HG03060 (cell line): ENCODE measurements around the gene MKRN1.
"Not testable (repeated sequence)": the region's sequence is repeated elsewhere in the genome, so short reads cannot be mapped to it uniquely, and the experiment has no call there.

Source experiments
- ATAC-seq: cut with Tn5 transposase; IDR thresholded peaks from one replicate; pipeline ENCODE4 v1.9.1; 2021; ENCODE audit warnings: low read depth, moderate number of reproducible peaks; ENCODE audit not compliant: unreplicated experiment

The MKRN1 gene, protein sequence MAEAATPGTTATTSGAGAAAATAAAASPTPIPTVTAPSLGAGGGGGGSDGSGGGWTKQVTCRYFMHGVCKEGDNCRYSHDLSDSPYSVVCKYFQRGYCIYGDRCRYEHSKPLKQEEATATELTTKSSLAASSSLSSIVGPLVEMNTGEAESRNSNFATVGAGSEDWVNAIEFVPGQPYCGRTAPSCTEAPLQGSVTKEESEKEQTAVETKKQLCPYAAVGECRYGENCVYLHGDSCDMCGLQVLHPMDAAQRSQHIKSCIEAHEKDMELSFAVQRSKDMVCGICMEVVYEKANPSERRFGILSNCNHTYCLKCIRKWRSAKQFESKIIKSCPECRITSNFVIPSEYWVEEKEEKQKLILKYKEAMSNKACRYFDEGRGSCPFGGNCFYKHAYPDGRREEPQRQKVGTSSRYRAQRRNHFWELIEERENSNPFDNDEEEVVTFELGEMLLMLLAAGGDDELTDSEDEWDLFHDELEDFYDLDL

DNA sequence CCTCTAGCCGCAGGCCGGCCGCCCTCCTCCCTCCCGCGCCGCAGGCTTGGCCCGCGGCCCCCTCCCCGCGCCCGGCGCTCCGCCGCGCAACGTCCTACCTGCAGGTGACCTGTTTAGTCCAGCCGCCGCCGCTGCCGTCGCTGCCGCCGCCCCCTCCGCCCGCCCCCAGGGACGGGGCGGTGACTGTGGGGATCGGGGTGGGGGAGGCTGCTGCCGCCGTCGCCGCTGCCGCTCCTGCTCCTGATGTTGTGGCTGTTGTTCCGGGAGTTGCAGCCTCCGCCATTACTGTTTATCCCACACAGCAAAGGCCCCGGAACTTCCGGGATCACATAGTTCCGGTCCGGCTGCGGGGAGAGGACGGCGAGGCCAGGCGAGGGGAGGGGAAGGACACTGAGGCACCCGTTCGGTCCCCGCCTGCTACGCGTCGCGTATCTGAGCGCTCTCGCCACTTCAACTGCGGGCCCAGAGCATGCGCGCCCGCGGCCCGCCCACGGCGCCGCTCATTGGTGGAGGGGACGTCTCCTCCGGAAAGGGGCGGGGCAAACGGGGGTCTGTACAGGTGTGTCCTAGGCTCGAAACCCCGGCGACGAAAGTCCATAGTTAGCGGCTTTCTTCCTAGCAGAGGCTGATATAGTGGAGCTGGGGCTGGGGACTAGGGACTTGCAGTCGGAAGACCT, at the start of gene MKRN1:
MKRN1 (minus strand) TSS at position 444 of the 677 bp plus-strand sequence; CDS start at position 283, 161 bp downstream.
- peak; percentile 79 for ATAC-seq

DNA sequence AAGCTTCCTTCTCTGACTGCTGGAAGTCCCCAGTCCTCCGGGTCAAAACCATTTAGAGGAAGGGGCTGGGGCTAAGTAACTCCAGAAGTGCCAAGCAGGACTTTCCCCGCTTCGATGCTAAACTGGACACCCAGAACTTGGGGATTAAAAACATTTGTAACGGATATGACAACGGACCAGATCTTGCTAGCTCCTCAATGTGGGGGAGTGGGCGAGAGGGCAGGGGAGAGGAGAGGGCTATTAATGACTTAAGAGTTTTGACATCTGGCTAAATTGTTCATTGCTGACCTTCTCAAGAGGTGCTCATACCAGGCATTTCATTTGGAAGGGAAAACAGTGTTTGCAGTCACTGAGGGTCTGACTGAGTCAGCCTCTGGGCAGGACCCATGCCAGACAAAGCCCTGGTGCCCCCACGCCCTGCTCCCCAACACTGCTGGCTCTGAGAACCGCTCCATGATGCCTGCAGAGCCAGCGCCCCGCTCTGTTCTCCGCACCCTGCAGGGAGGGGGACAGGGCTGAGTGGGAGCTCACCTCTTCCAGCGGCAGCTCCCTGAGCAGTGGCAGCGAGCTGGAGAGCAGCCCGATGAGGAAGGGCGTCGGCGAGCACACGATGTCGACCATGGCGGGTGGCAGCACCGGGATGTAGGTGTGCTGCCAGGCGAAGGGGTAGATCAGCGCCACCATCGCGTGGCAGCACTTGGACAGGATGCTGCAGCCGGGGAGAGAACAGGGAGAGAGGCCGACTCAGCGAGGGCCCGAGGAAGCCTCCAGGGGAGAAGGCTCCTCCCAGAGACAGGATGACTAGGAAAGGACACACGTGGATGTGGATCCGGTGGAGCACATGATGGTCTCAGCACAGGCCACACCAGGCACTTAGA, 47.7 kb upstream of the MKRN1 start:
- ATAC-seq, result no peak

DNA sequence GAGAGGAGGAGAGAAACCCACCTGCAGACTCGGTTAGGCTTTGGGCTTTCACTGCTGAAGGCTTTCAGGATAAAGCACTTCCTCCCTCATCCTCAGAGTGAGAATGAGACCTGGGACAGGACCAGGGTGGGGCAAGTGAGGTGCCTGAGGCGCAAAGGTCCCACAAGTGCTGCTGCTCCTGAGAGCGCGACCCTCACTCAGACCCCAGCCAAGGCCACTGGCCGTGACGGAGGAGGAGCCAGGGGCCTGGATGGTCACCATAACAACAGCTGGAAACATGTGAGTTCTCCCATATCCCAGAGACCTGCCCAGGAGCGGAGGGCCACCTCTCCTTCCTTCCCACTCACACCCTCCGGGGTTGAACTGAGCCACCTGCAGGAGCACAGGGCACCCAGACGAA, 46.9 kb upstream of the MKRN1 start:
- ATAC-seq, result no peak

DNA sequence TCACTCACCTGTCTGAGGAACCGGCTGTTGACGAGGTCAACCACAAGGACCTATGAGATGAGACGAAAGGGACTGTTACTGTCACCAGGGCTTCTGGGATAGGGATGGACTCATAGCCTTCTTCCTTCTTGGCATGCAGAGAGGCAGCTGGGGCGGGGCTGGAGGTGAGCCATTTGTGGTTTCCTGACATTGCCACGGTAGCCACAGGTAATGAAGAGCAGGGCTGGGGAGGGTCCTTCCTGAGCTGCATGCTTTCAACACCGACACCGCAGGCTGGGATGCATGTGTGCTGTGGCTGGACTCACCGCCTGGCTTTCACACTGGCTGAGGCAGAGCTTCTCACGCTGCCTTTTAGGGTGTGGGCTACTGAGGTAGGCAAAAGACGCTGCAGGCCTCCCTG, 46.4 kb upstream of the MKRN1 start:
- no peak for ATAC-seq

DNA sequence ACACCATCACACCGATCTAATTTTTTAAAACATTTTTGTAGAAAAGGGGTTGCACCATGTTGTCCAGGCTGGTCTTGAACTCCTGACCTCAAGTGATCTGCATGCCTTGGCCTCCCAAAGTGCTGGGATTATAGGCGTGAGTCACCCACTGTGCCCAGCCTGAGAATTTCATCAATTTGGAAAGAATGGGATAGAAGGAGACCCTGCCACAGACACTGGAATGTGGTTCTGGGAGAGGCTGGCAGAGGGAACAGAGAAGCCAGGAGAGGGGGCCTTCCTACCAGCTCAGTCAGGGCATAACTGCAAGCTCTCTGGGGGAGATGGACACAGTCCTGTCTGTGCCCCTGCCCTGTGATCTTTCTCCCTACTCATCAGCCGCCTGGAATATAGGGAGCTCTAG, 42.1 kb upstream of the MKRN1 start:
- ATAC-seq, result no peak

DNA sequence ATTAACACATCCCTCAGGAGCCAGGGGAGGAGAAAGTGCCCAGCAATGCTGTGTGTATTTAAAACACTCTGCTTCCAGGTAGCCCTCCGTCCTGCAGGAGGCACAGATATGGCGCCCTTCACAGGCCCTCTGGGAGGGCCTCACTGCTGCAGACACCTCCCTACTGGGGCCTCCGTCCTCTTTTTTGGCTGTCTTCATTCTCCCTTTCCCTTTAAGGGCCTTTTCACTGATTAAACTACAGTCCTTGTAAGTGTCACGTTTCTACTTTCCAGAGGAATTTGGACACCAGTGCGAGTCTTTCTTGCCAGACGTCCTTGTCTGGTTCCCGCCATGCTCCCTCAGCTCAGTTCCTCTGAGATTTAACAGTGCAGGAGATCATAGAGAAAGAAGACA, 39.7 kb upstream of the MKRN1 start:
- ATAC-seq, result no peak

DNA sequence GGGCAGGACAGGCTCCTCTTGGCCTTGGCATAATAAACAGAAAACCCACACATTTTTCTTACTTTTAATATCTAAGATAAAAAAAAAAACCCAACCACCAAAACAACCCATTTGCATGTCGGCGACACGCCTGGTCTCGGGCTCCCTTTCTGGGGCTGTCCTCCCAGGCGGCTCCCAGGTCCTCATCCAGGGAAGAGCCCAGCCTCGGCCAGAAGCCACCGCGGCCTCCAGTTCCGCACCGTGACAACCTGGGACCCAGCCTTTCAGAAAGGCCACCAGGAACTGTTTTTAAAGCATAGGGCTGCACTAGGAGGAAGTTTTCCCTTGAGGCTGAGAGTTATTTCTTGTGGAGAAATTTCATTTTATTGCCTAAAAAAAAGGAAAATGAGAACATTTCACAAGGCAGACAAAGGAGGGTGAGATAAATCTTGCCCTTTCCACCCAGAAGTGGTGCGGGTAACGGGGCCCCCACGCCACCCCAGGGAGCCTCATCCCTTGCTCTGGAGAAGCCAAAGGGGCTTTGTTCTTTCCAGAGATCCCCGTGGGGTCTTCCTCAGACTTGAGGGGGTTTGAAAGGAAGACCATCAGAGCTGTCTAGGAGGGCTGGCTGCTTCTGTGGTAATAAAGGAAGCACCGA, 39.2 kb upstream of the MKRN1 start:
- no peak for ATAC-seq

DNA sequence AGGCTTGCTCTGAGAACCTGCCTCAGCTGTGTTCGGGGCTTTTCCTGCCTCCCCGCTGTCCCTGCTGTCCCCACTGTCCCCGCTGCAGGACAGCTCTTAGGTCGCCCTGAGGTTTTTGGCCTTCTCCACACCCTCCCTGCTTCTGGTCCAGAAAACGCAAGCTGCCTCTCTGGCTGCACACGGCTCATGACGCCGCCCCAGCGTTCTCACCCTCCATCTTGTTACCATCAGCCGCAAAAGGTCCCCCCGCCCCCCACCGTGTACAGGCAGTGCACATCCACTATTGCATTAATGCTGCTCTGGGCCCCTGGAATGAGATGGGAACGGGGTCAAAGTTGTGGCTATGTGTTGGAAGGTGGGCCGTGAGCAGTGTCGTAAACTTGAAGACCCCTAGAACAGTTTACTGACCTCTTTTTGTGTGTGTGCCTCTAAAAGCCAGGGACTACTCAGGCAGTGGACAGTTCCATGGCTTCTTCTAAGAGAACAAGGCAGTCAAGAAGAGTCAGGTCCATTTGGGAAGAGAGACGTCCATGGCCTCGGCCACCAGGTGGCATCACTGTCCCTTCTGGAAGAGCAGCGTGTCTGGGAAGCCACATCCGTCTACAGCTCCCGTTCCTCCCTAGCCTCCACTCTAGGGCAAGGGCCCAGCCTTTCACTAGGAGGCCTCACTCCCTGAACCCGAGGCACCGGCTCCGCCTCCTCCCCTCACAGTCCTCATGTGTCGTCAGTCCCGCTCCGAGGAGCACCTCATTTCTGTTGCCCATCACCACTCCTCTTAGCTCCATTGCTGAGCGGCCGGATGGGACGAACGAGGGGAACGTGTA, 38.5 kb upstream of the MKRN1 start:
- ATAC-seq, result no peak

DNA sequence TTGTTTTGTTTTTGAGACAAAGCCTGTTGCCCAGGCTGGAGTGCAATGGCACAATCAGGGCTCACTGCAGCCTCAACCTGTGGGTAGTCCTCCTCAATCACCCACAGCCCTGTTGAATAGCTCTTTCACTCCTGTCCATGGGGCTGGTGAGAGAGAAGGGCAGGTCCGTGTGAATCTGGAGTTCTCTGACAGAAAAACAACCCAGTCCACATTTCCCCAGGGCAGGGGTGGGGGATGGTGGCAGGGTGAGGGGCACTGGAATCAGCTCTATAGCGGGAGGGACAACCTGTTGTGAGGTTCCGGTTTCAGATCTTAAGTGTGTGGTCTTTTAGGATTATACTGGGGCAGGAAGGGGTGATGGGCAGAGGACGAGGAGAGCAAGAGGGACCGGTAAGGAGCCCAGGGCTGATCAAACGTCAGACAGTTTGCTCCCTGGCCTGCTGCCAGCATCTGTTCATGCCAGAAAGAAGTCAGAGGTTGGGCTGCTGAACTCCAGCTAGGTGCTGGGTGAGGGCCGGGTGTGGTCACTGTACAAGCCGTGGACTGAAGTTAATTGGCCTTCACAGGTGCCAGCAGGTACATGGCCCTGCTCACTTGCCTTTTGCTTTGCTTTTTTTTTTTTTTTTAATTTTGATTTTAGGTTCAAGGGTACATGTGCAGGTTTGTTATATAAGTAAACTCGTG, 33.2 kb upstream of the MKRN1 start:
- no peak for ATAC-seq

DNA sequence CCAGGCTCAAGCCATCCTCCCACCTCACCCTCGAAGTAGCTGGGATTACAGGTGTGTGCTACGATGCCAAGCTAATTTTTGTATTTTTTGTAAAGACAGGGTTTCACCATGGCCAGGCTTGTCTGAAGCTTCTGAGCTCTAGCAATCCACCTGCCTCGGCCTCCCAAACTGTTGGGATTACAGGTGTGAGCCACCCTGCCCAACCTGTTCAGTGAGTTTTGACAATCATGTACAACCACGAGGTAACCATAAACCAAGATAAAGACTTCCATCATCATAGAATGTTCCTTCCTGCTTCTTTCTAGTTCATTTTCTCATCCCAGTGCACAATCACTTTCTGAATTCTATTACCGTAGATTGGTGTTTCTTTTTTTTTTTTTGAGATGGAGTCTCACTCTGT, 30.5 kb upstream of the MKRN1 start:
- no peak for ATAC-seq

DNA sequence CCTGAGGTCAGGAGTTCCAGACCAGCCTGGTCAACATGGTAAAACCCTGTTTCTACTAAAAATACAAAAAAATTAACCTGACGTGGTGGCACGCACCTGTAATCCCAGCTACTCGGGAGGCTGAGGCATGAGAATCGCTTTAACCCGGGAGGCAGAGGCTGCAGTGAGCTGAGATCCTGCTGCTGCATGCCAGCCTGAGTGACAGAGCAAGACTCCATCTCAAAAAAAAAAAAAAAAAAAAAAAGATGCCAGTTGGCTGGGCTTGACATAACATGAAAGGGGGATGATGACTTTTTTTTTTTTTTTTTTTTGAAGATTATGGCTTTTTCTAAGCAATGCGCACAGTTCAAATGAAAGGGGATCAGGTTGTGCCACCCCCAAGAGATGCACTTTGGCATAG, 28.3 kb upstream of the MKRN1 start:
- not testable (repeated sequence) for ATAC-seq

DNA sequence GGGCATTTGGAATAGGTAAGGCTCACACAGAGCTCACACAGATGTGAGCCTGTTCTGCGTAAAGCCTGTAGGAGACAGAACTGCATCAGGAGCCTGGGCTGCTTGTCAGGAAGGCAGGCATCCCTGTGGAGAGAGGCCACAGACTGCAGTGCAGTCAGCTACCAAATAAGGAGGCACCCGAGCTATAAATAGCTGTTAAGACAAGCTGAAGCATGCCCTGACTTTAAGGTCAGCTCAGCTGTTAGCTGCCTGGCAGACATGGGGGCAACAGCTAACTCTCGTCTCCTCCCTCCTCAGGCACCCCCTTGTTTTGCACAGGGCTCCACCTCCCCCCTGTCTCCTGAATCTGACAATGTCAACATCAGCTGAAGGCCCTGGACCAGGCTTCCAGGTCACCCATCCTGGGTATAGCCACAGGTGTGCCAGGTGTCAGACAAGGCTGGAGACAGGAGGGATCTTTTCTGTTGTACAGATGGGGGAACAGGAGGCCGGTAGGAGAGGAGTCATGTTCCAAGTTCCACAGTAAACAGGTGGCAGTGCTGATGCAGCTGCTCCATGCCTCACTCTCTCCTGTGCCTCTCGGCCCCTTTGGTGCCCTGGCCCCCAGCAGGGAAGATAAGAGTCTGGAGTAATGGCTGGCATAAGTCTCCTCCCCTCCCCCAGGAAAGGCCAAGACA, 27.6 kb upstream of the MKRN1 start:
- no peak for ATAC-seq

DNA sequence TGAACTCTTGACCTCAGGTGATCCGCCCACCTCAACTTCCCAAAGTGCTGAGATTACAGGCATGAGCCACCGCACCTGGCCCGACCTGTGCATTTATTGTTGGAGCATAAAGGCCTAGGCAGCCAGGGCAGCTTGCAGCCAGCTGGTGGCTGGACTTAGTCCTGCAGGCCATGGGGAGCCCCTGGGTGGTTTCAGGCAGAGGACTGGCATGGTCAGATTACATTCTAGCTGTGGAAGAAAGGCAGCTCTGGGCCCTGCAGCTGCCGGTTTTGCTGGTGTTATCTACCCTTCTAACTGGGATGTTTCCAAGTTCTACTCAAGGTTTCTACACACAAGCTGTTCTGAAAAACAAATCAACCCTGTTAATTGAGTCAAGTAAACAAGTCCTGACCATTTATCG, 22.7 kb upstream of the MKRN1 start:
- ATAC-seq, result no peak

DNA sequence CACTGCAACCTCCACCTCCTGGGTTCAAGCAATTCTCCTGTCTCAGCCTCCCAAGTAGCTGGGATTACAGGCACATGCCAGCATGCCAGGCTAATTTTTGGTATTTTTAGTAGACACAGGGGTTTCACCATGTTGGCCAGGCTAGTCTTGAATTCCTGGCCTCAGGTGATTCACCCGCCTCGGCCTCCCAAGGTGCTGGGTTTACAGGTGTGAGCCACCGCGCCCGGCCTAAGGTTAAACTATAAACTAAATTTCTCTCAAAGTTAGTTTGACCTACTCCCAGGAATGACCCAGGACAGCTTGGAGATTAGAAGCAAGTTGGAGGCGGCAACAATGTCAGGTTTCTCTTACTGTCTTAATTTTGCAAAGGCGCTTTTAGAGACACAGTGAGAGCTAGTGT, 18.5 kb upstream of the MKRN1 start:
- ATAC-seq, result not testable (repeated sequence)

DNA sequence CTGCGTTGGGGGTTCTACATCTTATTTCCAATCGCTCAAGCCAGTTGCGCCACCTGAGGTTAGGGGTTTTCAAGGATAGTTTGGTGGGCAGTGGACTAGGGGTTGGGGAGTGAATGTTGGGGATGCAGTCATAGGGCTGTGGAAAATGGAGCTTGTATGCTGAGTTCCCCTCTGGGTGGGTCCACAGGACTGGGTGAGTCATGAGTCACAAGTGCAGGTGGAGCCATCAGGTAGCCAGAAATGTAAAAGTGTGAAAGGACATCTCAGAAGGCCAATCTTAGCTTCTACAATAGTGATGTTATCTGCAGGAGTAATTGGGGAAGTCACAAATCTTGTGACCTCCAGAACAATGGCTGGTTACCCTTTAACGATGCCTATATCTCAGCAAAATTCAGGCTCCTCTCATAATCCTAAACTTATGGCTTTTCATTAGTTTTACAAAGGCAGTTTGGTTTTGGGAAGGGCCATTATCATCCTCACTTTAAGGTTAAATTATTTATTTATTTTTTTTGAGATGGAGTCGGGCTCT, 18.0 kb upstream of the MKRN1 start:
- ATAC-seq, result no peak

DNA sequence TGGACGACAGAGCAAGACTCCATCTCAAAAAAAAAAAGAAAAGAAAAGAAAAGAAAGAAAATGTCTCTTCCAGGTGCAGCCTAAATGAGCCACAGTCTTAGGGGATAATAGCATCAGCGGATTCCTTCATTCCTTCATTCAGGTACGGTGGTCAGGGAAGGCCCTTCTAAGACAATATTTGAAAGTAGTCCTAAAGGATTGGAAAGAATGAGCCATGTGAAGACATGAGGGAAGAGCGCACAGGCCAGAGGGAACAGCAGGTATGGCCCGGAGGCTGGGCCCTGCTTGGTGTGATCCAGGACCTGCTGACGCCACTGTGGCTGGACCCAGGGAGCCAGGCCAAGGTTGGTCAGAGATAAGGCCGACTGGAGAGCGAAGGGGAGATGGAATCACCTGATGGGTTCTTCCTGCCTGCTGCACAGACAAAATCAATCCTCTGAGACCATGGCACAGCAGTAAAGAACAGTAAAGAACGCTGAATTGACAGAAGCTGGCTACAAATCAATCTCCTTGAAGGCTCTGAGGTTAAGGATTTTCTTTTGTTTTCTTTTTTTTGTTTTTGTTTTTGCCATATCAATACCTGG, 16.3 kb upstream of the MKRN1 start:
- ATAC-seq, result no peak

DNA sequence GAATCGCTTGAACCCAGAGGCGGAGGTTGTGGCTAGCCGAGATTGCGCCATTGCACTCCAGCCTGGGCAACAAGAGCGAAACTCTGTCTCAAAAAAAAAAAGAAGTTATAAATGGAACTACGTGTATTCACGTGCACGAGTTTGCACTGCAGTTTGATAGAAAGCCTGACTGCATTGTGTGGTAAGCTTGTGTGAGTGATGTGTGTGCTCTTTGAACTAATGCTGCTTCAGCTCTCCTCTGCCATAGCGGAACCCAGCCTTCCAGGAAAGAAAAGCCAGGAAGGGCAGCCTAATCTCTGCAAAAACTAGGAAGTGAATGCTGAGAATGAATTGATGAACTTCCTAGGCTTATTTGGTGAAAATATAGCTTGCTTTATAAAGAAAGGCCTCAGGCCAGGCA, 15.6 kb upstream of the MKRN1 start:
- no peak for ATAC-seq

DNA sequence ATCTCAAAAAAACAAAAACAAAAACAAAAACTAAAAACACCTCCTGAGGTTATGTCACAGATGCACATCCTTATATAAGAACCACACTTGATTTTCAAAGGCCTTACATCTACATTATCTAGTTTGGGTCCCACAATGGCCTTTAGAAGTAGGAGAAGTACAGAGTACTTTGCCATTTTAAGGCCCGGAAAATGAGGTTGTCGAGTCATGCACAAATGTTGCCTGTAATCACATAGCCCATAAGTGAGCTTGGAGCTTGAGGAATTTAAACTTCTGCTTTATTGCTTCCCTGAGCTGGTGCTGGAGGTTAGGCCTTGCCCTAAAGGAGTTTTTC, 9.7 kb upstream of the MKRN1 start:
- no peak for ATAC-seq
